DMS 273 (cell line): ENCODE results near the gene TMEM97.

Source experiments
- DNase-seq: peaks from one replicate; lab custom pipeline; 2025; ENCODE audit not compliant: unreplicated experiment; lab: John Stamatoyannopoulos, UW

TMEM97 gene

DNA sequence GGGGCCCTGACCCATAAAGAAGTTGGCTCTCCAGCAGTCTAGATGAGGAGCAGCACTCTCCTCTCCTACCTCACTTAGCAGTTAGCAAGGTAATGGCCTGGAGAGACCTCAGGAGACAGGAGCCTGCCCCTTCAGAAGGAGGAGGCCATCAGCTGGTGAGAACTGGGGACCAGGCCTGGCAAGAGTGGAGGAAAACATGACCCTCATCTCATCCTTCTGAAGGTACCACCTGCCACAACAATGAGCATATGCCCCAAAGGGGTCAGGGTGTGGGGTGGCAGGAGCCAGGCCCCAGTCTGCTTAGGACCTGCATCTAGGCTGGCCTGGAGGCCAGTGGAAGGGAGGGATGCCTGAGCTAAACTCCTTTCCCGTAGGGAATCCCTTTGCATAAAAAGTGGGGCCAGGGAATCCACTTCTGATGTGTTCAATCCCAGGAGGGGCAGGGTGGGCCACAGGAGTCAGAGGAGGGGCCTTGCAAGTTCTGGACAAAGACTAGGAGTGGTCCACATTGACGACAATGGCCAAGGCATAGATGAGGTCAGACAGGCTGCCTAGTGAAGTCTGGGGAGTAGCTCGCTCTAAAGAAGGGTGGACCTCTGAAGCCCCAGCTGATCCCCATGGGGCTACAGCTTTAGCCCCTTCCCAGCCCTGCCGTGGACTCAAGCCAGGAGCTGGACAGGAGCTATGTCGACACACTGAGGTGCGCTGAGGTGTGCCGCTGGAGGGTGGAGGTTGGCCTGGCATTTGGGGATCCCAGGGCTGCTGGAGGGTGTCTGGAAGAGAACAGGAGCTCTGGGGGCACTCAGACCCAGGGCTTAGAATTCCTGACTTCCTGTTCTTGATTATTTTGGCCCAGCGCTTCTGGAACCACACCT is 45.0 kb downstream of the TMEM97 start:
- no peak for DNase-seq

DNA sequence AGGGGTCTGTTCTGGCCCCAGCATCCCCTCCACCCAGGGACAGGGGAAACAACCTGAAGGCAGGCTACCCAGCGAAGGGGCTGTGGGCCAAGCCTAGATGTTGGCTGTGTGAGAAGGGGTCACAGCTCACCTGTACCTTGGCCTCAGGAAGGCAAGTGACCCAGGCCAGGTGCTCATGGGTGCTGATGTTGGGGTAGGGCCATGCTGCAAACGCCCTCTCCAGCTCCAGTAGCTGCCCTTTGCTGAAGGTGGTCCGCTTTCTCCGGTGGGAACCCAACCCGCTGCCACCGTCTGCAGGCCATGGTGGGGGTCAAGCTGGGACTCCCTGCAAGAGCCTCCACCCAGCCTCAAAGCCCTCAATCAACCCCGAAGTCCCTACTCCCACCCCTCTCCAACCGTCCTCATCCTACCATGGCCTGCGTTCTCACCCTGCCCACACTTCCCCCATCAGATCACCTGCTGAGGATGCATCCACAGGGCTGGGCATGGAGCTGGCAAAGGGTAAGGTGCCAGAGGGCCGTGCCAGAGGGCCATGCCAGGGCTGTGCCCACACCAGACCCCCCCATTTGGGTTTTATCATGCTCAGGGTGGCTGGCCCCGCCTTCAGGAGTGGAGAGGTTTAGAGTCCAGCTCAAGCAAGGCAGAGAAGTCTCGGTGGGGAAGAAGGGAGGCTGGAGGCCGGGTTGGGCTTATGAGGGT is 45.8 kb downstream of the TMEM97 start, which contains the start of gene SEBOX:
SEBOX (minus strand) TSS at position 535 of the 699 bp plus-strand sequence; CDS start at position 487, 48 bp downstream.
- no peak for DNase-seq

DNA sequence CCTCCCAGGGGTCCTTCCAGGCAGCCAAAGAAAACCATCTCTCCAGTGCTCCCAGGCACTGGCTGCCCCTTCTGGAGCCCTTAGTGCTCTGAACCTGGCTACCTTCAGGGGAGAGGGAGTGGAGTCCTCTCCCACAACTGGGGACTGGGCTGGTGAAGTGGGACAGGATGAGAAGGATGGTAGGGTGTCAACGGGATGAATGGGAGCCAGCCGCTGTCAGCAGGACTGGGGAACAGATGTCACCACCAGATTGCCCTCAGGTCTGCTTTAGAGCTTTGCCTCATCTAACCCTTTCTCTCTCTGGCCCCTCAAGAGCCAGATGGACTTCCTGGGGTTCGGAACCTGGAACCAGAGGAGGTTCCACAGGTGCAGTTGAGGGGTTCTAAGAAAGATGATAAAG is 46.5 kb downstream of the TMEM97 start:
- peak; percentile 83 for DNase-seq

DNA sequence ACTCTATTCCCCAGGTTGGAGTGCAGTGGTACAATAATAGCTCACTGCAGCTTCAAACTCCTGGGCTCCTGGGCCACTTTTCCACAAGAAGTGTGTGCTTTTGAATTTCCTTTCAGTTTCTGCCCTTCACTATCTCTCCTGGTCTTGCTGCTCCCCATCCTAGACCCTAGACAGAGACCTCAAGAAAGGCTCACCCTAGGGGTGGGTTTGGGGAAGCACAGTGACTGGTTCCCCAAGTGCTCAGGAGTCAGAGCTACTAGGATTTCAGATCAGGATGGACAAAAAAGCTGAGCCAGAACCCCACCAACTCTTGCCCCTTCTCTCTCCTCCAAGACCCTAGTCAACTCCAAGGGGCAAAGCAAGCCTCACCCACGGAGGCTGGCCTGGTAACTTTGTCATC is 47.6 kb downstream of the TMEM97 start:
- peak; percentile 32 for DNase-seq

DNA sequence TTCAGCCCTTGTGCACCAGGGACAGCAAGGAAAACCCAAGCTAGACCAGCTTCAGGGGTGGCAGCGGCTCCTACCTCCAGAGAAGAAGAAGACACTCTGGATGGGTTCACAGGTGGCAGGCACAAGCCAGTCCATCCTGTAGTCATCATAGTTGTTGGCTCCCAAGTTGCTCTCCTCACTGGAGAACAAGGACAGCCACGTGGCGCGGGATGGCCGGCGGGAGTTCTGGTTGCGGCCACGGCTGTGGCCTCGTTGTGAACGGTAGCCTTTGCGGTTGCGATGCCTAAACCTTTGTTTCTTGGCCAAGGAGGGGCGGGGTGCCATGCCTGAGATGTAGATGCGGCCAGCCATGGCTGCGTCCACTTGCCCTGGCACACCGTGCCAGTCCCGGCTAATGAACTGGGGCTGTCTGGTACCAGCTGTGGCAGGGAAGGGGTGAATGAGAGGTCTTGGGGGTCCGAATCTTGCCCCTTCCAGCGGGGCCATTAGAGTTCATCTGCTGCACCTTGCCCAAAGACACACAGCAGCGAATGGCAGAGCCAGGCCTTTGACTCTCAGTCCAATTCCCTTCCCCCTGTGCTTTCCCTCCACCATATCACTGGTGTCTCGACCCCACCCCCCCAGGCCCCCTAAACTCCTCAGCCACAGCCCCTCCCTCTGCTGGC is 48.8 kb downstream of the TMEM97 start:
- DNase-seq, result no peak

DNA sequence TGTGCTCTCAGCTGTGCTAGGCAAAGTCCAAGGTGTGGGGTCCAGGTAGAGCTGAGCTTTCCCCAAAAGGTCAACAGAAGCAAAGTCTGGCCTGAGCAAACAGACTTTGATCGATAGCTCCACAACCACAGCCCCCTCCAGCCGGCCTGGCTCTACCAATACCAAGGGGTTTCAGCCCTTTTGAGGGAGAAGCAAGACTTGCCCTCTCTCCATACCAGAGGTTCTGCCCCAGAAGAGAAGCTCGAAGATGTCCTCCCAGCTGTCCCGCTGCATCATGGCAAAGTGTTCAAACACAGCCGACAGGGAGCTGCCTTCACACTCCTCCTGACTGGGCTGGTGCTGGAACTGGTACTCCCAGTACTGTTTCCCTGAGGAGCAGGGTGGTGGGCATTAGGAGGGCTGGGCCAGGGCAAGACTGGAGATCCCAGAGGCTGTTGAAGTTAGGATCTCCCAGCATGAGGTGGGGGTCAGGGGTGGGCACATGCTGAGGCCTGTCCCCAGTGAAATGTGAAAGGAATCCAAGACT is 49.4 kb downstream of the TMEM97 start:
- no peak for DNase-seq

DNA sequence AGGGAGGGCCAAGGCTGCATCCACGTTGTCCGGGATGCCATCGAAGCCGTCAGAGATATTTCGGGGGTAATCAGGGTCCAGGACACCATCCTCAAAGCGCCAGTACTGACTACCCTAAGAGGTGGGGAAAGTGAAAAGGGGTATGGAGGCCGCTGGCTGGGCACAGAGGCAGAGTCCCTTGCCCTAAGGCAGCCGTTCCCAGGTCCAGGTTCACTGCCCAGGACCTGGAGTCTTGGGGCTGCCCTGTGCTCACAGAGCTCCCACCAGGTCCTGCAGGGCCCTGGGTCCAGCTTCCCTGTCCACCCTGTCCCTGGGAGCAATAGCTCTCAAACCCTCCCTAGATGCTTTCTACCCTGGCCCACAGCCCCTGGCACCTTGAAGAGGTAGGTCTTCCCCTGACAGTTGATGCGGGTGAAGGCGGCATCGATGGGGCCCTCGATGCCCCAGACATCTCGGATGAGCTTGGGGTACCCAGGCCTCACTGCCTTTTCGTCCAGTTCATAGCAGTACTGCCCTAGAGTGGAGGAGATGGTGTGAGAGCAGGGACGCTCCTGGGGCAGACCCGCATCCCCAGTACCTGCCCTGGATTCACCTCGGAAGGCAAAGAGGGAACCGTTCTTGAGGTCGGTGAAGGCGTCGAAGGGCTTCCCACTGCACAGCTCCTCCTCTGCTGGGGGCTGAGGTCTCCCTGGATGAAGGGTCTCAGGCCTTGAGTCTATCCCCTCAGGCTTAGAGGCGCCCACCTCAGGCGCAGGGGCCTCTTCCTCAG is 50.1 kb downstream of the TMEM97 start:
- DNase-seq, result no peak

DNA sequence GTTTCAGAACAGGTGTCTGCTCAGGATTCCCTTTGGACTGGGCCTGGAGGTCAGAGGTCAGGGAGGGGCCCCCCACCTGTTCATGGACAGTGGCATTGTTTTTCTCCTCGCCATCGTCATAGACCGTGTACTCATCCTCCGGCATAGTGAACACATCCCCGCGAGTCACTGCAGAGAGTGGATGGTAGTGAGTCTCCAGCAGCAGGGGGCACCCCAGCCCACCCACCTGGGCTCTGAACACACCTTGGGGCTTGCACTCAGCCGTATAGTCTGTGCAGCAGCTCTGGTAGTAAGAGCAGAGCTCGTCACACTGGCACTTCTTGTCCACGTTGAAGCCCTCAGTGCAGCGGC is 50.7 kb downstream of the TMEM97 start:
- no peak for DNase-seq

DNA sequence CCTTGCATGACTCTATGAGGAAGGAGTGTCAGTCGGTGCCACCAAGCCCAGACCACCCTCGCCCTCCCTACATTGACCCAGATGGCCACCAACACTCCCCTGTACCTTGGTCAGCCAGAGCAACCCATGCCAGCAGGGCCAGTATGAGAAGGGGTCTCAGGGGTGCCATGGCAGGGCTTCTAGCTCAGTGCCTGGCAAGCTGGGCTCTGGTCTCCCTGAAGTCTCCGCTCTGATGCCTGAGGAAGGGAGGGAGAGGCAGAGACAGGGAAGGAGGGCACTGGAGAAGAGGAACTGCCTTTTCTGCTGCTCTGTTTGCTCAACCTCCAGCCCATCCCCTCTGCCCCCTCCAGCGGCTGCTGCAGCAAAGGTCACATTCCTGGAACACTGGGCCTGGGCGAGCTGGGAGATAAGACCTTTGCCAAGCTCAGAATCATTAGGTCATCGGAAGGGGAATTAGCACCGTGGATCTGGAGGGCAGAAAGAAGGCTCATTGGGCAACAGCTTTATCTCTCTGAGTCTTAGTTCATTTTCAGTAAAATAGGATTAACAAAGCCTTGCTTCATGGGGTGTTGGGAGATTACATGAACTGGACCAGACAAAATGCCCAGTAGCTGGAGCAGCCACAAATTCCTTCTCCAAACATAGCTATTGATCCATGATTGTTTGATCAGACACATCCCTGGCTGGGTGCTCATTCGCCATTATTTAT is 51.2 kb downstream of the TMEM97 start, which contains the start of gene VTN:
VTN (minus strand) TSS at position 273 of the 709 bp plus-strand sequence; CDS start at position 169, 104 bp downstream.
- peak; percentile 54 for DNase-seq

DNA sequence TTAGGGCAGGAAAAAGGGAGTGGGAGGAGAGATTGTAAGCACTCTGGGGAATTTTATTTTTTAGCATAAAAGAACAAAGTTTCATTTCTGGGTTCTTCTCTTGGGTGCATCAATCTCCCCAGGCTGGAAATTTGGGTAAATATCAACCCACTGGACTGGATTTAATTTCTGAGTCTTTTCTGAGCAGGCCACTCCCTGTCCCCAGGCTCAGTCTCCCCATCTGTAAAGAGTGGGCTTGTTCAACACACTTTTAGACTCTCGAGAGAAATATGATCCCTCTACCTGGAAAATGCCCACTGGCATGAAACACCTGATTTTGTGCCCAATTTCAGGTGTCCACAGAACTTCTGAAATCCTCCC is 51.7 kb downstream of the TMEM97 start:
- DNase-seq, result no peak

DNA sequence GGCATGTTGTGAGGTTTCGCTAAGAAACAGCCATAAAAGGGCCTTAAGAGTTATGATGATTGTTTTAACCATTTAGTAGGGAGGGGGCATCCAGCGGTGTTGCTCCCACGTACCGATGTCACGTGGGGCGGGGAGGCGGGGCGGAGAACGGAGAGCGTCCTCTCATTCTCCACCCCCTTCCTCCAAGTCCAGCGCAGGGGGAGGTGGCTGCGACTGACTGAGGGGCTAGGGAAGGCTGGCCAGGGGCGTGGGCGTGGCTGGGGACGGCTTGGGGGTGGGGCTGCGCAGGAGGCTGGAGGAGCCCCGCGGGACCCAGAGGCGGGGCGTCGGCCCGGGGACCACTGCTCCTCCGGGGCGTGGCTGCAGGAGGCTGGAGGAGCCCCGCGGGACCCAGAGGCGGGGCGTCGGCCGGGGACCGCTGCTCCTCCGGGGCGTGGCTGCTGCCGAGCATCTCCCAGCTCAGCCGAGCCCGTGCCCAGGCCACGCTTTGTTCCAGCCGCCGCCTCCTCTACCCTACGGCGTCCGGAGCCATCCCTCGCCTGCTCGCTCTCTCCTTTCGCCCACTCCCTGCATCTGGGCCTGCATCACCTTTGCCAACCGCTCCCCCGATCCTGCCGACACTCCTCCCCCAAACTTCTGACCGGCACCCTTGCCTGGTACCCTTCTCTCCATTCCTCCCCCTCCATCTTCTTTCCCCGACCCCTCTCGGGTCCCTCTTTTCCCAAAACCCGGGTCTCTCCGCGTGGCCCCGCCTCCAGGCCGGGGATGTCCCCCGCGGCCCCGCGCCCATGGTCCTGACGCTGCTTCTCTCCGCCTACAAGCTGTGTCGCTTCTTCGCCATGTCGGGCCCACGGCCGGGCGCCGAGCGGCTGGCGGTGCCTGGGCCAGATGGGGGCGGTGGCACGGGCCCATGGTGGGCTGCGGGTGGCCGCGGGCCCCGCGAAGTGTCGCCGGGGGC is 52.5 kb downstream of the TMEM97 start, which contains the start of gene SARM1:
SARM1 (plus strand) TSS at position 450 of the 958 bp plus-strand sequence; CDS start at position 789, 339 bp downstream.
- peak; percentile 97 for DNase-seq

DNA sequence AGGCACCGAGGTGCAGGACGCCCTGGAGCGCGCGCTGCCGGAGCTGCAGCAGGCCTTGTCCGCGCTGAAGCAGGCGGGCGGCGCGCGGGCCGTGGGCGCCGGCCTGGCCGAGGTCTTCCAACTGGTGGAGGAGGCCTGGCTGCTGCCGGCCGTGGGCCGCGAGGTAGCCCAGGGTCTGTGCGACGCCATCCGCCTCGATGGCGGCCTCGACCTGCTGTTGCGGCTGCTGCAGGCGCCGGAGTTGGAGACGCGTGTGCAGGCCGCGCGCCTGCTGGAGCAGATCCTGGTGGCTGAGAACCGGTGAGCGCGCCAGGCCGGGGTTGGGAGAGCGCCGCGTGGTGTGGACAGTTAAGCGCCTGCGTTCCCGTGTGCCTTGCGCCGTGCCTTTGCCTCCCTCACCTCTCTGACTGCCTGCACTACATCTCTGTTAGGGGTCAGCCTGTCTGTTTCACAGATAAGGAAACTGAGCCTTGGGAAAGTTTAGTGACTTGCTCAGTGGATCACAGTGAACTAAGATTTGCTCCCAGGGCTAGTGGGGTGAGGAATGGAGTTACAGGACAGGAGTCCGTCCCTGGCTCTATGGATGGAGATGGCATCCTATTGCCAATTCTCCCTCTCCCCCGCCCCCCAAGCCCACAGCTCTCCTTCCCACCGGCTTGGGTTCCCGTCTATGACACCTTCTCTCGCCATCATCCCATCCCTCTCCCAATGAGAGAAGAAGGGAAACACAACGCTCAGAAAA is 53.4 kb downstream of the TMEM97 start:
- DNase-seq, result peak; percentile 74

DNA sequence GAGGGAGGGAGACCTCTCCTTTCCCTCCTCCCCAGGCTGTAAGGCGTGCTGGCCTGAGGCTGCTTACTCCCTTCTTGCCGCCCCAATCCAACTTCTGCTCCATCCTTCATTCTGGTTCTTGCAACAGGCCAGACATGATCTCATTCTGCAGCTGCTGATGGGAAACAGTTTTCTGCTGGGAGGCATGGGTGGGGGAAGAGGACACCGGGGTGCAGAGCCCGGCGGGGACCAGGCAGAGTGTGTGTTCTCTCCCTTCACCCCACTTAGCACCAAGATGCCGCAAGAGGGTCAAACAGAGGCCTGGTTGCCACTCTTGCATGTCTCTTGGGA is 53.9 kb downstream of the TMEM97 start:
- DNase-seq, result peak; percentile 50
